HEK293 (cell line): ENCODE measurements around the gene TSPAN9.
A peak's percentile ranks its signal among the peaks of the same experiment; 100 is the strongest.

Experiments used
- CTCF ChIA-PET: fragments of 350-600 bp; formaldehyde crosslinking; extraction: SDS; loops from one replicate; lab custom pipeline; 2021; ENCODE audit warnings: antibody characterized with exemption; lab: Yijun Ruan, JAX
- POLR2A ChIA-PET: fragments of 300-600 bp; formaldehyde crosslinking; extraction: SDS; loops from one replicate; lab custom pipeline; 2020; ENCODE audit warnings: antibody characterized with exemption, inconsistent platforms; lab: Yijun Ruan, JAX
- H3K27ac ChIP-seq: fragments of 200-500 bp; sonication (Bioruptor generic); 2 replicates; pipeline ENCODE4 v1.5.1; 2014; ENCODE audit warnings: low read depth, low read length, control low read depth, inconsistent platforms; ENCODE audit errors: extremely low read depth
- H3K36me3 ChIP-seq, 2 experiments: fragments of 200-500 bp in 1 of 2; sonication (Bioruptor generic) in 1 of 2; 1 replicate in 1 of 2; 2 replicates in 1 of 2; pipeline ENCODE4 v1.5.1; 2014 to 2017; ENCODE audit warnings: inconsistent platforms in 2 of 2, low read length in 2 of 2; ENCODE audit not compliant: control insufficient read depth in 2 of 2, insufficient read depth in 1 of 2
- H3K4me1 ChIP-seq: fragments of 200-500 bp; sonication (Bioruptor generic); 2 replicates; pipeline ENCODE4 v1.5.1; 2014; ENCODE audit warnings: mild to moderate bottlenecking, low read length, inconsistent platforms; ENCODE audit not compliant: control insufficient read depth, insufficient read depth
- H3K4me3 ChIP-seq: 2 replicates; pipeline ENCODE4 v1.5.1; 2011; ENCODE audit warnings: low read depth, mild to moderate bottlenecking, control low read depth, low read length, moderate library complexity
- H3K9me3 ChIP-seq: fragments of 200-500 bp; sonication (Bioruptor generic); 2 replicates; pipeline ENCODE4 v1.5.1; 2014; ENCODE audit warnings: low read depth, low read length, inconsistent platforms; ENCODE audit not compliant: control insufficient read depth, insufficient read depth
- BCL11B ChIP-seq: fragments of 450-650 bp; formaldehyde crosslinking; IDR thresholded peaks from 2 replicates; pipeline ENCODE4 v1.5.1; 2016; ENCODE audit warnings: low read depth, missing biosample characterization, missing genetic modification characterization
- CTCF ChIP-seq: fragments of 450-650 bp; formaldehyde crosslinking; IDR thresholded peaks from 2 replicates; pipeline ENCODE4 v1.5.1; 2016; ENCODE audit warnings: missing biosample characterization, missing genetic modification characterization
- HOXC10 ChIP-seq: sonication (generic); formaldehyde crosslinking; IDR thresholded peaks from 2 replicates; pipeline ENCODE4 v1.8.1; 2023; ENCODE audit warnings: mild to moderate bottlenecking, missing genetic modification reagents
- KLF7 ChIP-seq: fragments of 450-650 bp; formaldehyde crosslinking; IDR thresholded peaks from 2 replicates; pipeline ENCODE4 v1.5.1; 2016; ENCODE audit warnings: missing biosample characterization, missing genetic modification characterization, borderline replicate concordance
- MZF1 ChIP-seq: fragments of 450-650 bp; formaldehyde crosslinking; IDR thresholded peaks from 2 replicates; pipeline ENCODE4 v1.5.1; 2017; ENCODE audit warnings: missing biosample characterization, missing genetic modification characterization, borderline replicate concordance
- OVOL3 ChIP-seq: fragments of 450-650 bp; formaldehyde crosslinking; IDR thresholded peaks from 2 replicates; pipeline ENCODE4 v1.5.1; 2016; ENCODE audit warnings: missing biosample characterization, missing genetic modification characterization
- PRDM10 ChIP-seq: fragments of 450-650 bp; formaldehyde crosslinking; IDR thresholded peaks from 2 replicates; pipeline ENCODE4 v1.5.1; 2016; ENCODE audit warnings: missing biosample characterization, missing genetic modification characterization
- TRIM28 ChIP-seq: IDR thresholded peaks from 2 replicates; pipeline ENCODE4 v1.6.1; 2011; ENCODE audit warnings: low read length, control low read depth, borderline replicate concordance
- WT1 ChIP-seq: fragments of 450-650 bp; formaldehyde crosslinking; IDR thresholded peaks from 2 replicates; pipeline ENCODE4 v1.5.1; 2016; ENCODE audit warnings: missing biosample characterization, missing genetic modification characterization
- ZBTB48 ChIP-seq: fragments of 450-650 bp; formaldehyde crosslinking; IDR thresholded peaks from 2 replicates; pipeline ENCODE4 v1.5.1; 2016; ENCODE audit warnings: missing biosample characterization, missing genetic modification characterization
- ZNF24 ChIP-seq: fragments of 450-650 bp; formaldehyde crosslinking; IDR thresholded peaks from 2 replicates; pipeline ENCODE4 v1.5.1; 2016; ENCODE audit warnings: missing biosample characterization, missing genetic modification characterization
- ZNF302 ChIP-seq: fragments of 450-650 bp; formaldehyde crosslinking; IDR thresholded peaks from 2 replicates; pipeline ENCODE4 v1.5.1; 2016; ENCODE audit warnings: missing biosample characterization, missing genetic modification characterization, low read depth
- ZNF350 ChIP-seq: fragments of 450-650 bp; formaldehyde crosslinking; IDR thresholded peaks from 2 replicates; pipeline ENCODE4 v1.5.0; 2017; ENCODE audit warnings: missing biosample characterization, mild to moderate bottlenecking, missing genetic modification characterization
- ZNF580 ChIP-seq: fragments of 450-650 bp; formaldehyde crosslinking; IDR thresholded peaks from 2 replicates; pipeline ENCODE4 v1.5.1; 2016; ENCODE audit warnings: missing biosample characterization, missing genetic modification characterization
- ZNF596 ChIP-seq: fragments of 450-650 bp; IDR thresholded peaks from 2 replicates; pipeline ENCODE4 v1.5.0; 2018; ENCODE audit warnings: missing biosample characterization, mild to moderate bottlenecking, missing genetic modification characterization, moderate library complexity
- ZNF600 ChIP-seq: fragments of 450-650 bp; formaldehyde crosslinking; IDR thresholded peaks from 2 replicates; pipeline ENCODE4 v1.5.1; 2016; ENCODE audit warnings: missing biosample characterization, missing genetic modification characterization
- ZNF610 ChIP-seq: fragments of 450-650 bp; formaldehyde crosslinking; IDR thresholded peaks from 2 replicates; pipeline ENCODE4 v1.5.1; 2016; ENCODE audit warnings: missing biosample characterization, missing genetic modification characterization, borderline replicate concordance
- ZNF623 ChIP-seq: fragments of 450-650 bp; formaldehyde crosslinking; IDR thresholded peaks from 2 replicates; pipeline ENCODE4 v1.5.1; 2016; ENCODE audit warnings: missing biosample characterization, missing genetic modification characterization
- ZSCAN30 ChIP-seq: fragments of 450-650 bp; IDR thresholded peaks from 2 replicates; pipeline ENCODE4 v1.5.1; 2018; ENCODE audit warnings: missing biosample characterization, mild to moderate bottlenecking, missing genetic modification characterization, moderate library complexity
- TF ChIP-seq, protein P1 (sequence below): fragments of 450-650 bp; formaldehyde crosslinking; IDR thresholded peaks from 2 replicates; pipeline ENCODE4 v1.5.1; 2016; ENCODE audit warnings: missing biosample characterization, missing genetic modification characterization
- TF ChIP-seq, protein P2 (sequence below): fragments of 450-650 bp; formaldehyde crosslinking; IDR thresholded peaks from 2 replicates; pipeline ENCODE4 v1.5.1; 2016; ENCODE audit warnings: missing biosample characterization, missing genetic modification characterization, borderline replicate concordance

The TSPAN9 gene

DNA sequence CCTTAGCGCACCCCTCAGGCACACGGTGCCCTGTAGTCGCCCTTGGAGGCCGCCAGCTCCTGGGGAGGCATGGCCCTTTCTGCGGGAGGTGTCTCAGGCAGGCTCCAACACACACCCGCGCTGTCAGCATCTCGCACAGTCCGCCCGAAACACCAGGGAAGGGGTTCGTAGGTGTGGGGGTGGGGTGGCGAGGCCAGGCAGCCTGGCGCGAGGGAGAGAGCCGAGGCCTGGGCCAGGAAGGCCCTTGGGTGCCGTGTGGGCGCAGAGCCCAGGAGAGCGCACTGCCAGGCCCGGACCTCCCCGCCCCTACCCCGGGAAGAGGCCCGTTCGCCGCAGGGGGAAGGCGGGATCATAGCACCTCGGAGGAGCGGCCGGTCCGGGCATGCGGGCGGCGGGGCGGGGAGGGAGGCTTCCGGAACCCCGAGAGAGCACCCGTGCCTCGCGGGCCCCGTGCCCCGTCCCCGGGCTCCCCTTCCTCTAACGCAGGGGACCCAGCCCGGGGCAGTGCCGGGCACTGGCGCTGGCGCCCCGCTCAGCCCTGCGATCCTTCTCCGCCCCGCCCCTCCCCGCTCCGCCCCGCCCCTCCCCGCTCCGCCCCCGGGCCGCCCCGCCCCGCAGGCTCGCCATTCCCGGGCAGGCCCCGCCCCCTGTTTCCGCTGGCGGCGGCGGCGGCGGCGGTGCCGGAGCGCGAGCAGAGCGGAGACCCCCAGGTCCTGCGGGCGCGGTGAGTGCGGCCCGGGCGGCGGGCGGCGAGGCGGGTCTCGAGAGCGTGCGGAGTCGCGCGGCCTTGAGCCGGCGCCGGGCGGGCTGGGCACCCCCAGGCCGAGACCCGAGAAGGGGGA is at the start of gene TSPAN9 (continued):
- TF ChIP-seq ZNF623 (tag by site-specific recombination), result 0 out of 2 replicates have a peak, but pooled peaks have one; percentile 12
- no peak for TF ChIP-seq ZNF596
- TF ChIP-seq, protein P1, sequence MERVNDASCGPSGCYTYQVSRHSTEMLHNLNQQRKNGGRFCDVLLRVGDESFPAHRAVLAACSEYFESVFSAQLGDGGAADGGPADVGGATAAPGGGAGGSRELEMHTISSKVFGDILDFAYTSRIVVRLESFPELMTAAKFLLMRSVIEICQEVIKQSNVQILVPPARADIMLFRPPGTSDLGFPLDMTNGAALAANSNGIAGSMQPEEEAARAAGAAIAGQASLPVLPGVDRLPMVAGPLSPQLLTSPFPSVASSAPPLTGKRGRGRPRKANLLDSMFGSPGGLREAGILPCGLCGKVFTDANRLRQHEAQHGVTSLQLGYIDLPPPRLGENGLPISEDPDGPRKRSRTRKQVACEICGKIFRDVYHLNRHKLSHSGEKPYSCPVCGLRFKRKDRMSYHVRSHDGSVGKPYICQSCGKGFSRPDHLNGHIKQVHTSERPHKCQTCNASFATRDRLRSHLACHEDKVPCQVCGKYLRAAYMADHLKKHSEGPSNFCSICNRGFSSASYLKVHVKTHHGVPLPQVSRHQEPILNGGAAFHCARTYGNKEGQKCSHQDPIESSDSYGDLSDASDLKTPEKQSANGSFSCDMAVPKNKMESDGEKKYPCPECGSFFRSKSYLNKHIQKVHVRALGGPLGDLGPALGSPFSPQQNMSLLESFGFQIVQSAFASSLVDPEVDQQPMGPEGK, result peak; percentile 86
- 0 out of 2 replicates have a peak, but pooled peaks have one; percentile 30 for TF ChIP-seq ZNF580 (tag by site-specific recombination)
- TF ChIP-seq ZBTB48 (tag by site-specific recombination), result peak; percentile 75; the same call in 1 of the 2 replicates
- TF ChIP-seq WT1, result peak; percentile 25; the same call in 1 of the 2 replicates
- TF ChIP-seq CTCF (tag by site-specific recombination), result peak; percentile 32; the same call in 1 of the 2 replicates
- TF ChIP-seq ZSCAN30, result peak; percentile 30
- peak; percentile 28; the same call in 1 of the 2 replicates for TF ChIP-seq PRDM10 (tag by site-specific recombination)
- TF ChIP-seq ZNF610 (tag by site-specific recombination), result peak; percentile 92; the same call in 1 of the 2 replicates
- peak; percentile 52; the same call in 1 of the 2 replicates for TF ChIP-seq OVOL3 (tag by site-specific recombination)

DNA sequence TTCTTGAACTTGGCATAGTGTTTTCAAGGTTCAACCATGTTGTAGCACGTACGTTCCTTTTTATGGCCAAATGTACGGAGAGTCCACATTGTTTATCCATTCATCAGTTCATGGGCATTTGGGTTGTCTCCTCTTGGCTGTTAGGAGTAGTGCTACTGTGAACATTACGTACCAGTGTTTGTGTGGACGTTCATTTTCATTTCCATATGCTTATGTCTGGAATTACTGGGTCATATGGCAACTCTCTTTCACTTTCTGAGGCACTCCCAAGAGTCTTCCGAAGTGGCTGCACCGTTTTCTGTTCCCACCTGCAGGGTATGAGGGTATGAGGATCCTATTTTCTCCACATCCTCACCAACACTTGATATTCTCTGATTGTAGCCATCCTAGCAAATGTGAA is 49.1 kb upstream of the TSPAN9 start:
- ChIA-PET CTCF (no interaction called here), POLR2A (no interaction called here)
- Histone ChIP-seq H3K36me3 (peaks cover 0 to 15% of the 10 kb centered on the region in 2 experiments; a peak in 2 of 3 replicates), H3K4me1 (no peaks in the 10 kb centered on the region), H3K4me3 (no peak overlapping the region), H3K9me3 (no peaks in the 10 kb centered on the region), H3K27ac (no peak overlapping the region)
- TF ChIP-seq BCL11B (tag by site-specific recombination) (no peak), ZNF302 (tag by site-specific recombination) (no peak), ZNF600 (no peak), KLF7 (tag by site-specific recombination) (no peak), TRIM28 (no peak), MZF1 (tag by site-specific recombination) (no peak), PRDM10 (tag by site-specific recombination) (no peak), HOXC10 (CRISPR knock-in tag) (no peak), ZNF24 (tag by site-specific recombination) (no peak), ZNF350 (tag by site-specific recombination) (no peak)
- TF ChIP-seq, protein P2, sequence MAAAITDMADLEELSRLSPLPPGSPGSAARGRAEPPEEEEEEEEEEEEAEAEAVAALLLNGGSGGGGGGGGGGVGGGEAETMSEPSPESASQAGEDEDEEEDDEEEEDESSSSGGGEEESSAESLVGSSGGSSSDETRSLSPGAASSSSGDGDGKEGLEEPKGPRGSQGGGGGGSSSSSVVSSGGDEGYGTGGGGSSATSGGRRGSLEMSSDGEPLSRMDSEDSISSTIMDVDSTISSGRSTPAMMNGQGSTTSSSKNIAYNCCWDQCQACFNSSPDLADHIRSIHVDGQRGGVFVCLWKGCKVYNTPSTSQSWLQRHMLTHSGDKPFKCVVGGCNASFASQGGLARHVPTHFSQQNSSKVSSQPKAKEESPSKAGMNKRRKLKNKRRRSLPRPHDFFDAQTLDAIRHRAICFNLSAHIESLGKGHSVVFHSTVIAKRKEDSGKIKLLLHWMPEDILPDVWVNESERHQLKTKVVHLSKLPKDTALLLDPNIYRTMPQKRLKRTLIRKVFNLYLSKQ (tag by site-specific recombination), result no peak
